HL-60/S4 treated with retinoic acid at 250 ng/mL for 4 days and 3 days (cell line): ENCODE measurements around the gene NHLRC2.
"Not testable (repeated sequence)": the region's sequence is repeated elsewhere in the genome, so short reads cannot be mapped to it uniquely, and the experiment has no call there.

ENCODE experiments used
- in situ Hi-C: fragments of 300-500 bp; cut with MboI; formaldehyde crosslinking; loops from 2 replicates; pipeline ENCODE4 v1.7.0; 2022; ENCODE audit warnings: low sequenced_read_pairs

The NHLRC2 gene, protein sequence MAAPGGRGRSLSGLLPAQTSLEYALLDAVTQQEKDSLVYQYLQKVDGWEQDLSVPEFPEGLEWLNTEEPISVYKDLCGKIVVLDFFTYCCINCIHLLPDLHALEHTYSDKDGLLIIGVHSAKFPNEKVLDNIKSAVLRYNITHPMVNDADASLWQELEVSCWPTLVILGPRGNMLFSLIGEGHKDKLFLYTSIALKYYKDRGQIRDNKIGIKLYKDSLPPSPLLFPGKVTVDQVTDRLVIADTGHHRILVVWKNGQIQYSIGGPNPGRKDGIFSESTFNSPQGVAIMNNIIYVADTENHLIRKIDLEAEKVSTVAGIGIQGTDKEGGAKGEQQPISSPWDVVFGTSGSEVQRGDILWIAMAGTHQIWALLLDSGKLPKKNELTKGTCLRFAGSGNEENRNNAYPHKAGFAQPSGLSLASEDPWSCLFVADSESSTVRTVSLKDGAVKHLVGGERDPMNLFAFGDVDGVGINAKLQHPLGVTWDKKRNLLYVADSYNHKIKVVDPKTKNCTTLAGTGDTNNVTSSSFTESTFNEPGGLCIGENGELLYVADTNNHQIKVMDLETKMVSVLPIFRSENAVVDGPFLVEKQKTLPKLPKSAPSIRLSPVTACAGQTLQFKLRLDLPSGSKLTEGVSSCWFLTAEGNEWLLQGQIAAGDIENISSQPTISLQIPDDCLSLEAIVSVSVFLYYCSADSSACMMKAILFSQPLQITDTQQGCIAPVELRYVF

DNA sequence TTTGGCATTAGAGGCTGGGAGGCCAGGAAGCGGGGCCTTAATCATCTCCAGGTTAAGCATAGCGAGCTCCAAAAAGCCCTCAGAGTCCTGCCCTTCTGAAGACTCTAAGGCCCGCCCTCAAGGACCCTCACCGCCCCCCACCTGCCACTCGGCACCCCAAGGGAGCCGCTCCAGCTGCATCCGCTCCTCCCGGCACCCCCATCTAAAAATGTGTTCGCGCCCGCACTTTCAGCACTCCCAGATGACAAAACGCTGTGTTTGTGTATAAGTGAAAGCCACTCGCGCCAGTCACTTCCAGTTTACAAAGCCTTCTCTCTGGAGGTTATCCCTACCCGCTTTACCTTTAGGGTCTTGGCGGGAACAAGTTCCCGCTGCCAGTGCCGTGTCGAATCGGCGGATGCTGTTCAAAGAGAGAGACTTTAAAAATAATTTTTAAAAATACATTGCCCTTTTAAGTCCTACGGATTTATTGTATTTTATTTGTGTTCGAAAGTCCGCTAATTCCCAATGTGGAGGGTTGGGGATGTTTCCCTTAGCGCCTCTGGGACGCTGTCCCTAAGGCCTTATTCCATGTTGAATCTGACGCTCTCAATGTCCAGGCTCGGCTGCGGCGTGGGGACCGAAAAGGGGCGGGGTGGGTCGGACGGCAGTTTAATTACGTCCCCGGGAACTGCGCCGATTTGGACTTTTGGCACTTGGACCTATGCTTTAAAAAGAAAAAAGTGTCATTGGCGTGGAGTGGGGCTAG lies at the start of gene NHLRC2, which contains the start of gene DCLRE1A:
Gene NHLRC2 (plus strand): TSS at position 649 of the 748 bp plus-strand sequence. CDS start 212 bp downstream, outside the sequence.
Gene DCLRE1A (minus strand): TSS at position 70 of the 748 bp plus-strand sequence. CDS start 900 bp downstream, outside the sequence.
- in situ Hi-C loops: no loop called here

DNA sequence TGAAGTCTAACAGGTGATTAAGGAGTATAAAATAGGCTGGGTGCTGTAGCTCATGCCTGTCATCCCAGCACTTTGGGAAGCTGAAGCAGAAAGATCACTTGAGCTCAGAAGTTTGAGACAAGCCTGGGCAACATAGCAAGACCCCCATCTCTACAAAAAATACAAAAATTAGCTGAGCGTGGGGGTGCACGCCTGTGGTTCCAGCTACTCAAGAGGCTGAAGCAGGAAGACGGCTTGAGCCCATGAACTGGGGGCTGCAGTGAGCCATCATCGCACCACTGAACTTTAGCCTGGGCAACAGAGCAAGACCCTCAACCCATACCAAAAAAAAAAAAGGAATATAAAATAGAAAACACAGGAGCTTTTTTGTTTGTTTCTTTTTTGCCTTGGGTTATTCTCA lies 48.0 kb upstream of the NHLRC2 start:
- in situ Hi-C loops: no loop called here

DNA sequence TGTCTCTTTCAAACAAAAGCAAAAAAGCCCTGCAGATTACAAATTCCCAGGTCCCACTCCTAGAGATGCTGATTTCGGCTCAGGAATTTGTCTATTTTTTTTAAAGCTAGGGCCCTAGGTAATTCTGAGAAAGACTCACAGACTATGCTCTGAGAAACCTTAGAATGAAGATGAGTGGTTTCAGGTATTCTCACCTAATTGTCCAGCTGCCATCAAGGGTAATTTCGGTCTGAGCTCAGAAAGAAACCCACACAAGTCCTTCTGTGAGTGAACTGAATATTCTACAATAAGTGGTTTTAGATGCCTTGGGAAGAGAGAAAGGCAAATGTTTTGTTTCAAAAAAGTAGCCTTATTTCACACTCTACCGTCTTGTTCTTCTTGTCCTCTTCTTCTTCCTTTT lies 46.3 kb upstream of the NHLRC2 start:
- in situ Hi-C loops: no loop called here

DNA sequence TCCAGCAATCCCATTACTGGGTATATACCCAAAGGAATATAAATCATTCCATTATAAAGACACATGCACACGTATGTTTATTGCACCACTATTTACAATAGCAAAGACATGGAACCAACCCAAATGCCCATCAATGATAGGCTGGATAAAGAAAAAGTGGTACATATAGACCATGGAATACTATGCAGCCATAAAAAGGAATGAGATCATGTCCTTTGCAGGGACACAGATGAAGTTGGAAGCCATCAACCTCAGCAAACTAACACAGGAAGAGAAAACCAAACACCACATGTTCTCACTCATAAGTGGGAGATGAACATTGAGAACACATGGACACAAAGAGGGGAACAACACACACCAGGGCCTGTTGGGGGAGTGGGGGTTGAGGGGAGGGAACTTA lies 39.8 kb upstream of the NHLRC2 start:
- in situ Hi-C loops: not testable (repeated sequence)

DNA sequence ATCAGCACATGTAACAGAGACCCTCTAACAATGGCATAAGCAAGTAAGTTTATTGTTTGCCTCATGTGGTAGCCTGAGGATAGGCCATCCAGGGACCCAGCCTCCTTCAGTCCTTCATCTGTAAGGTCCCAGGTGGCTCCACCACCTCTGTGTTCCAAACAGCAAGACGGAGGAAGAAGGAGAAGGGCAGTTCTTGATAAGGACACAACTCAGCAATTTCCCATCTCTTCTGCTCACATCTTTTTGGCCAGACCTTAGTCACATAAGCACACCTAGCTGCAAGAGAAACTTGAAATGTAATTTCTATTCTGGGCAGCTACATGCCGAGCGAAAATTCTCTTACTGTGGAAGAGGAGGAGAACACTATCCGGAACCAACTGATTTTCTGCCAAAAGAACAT lies 34.5 kb upstream of the NHLRC2 start:
- in situ Hi-C loops: no loop called here

DNA sequence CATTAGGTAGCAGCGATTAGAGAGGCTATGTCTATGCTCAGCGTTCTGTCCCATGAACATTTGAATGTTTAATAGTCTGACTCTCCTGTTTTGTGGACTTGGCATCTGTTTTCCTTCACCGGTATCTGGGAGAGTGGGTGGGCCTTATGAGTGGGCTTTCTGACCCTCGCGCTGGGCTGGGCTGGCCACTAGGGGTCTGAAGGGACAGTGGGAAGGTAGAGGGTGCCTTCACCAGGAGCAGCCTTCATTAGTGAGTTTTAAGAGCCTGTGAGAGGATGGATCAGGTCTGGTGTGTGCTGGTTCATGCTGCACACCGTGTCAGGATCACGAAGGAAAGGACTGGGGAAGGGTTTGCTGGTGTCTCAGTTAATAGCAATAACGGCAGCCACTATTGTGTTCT lies 34.0 kb upstream of the NHLRC2 start:
- in situ Hi-C loops: no loop called here

DNA sequence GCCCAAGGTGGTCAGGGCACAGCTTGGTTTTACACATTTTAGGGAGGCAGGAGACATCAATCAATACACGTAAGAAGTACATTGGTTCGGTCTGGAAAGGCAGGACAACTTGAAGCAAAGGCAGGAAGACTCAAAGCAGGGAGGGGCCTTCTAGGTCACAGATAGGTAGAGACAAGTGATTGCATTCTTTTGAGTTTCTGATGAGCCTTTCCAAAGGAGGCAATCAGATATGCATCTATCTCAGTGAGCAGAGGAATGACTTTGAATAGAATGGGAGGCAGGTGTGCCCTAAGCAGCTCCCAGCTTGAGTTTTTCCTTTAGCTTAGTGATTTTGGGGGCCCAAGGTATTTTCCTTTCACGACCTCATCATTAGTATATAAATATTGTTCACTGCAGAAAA lies 33.2 kb upstream of the NHLRC2 start:
- in situ Hi-C loops: not testable (repeated sequence)

DNA sequence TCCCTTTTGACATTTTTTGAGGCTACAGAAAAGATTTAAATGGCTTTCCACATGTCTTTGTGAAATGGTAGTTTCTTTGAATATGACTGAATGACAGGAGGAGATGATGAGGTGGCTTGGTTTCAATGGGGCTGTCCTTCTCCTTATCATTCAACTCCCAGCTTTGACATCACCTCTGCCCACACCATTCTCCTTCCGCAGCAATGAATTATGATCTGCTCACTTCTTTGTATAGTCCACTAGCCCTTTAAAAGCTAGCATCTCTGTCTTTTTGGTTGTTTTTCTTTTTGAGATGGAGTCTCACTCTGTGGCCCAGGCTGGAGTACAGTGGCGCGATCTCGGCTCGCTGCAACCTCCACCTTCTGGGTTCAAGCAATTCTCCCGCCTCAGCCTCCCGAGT lies 32.3 kb upstream of the NHLRC2 start:
- in situ Hi-C loops: no loop called here

DNA sequence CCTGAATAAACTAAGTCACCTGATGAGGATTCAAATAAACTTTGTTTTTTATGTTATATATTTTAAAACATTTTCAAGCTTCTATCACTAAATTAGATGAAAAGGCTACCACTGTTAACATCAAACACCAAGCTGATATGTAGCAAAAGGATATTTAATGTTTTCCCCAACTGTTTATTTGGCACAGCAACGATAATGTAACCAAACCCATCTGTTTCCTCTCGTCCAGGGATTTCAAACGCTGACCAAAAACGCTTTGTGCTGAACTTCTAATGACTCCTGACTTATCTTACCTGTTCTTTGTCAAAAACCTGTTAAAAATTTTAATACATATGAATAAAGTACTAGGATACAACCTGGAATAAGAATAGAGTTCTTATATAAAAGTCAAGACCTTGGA lies 31.1 kb upstream of the NHLRC2 start:
- in situ Hi-C loops: no loop called here

DNA sequence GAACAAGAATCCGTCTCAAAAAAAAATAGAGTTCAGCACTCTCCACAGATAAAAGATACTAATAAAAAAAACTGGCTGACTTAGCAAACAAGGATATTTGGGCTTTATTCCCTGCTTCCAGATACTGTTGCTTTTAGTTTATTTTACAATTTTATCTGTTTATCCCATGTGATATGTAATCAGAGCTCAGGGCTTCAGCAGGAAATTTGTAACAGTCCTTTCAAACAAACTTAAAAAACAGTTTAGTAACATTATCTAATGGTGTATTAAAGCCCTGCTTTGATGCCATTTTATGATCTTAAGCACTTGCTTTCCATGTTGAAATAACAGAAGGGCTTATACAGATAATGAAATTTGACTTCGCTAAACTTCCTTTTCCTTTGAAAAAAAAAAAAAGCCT lies 28.7 kb upstream of the NHLRC2 start:
- in situ Hi-C loops: no loop called here

DNA sequence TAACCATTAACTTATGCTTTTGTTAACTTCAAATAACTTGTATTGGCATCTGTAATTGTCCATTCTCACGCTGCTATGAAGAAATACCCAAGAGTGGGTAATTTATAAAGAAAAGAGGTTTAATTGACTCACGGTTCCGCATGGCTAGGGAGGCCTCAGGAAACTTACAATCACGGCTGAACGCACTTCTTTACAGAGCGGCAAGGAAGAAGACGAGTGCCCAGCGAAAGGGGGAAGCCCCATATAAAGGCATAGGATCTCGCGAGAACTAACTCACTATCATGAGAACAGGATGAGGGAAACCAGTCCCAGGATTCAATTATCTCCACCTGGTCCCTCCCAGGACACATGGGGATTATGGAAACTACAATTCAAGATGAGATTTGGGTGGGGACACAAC lies 25.9 kb upstream of the NHLRC2 start:
- in situ Hi-C loops: not testable (repeated sequence)

DNA sequence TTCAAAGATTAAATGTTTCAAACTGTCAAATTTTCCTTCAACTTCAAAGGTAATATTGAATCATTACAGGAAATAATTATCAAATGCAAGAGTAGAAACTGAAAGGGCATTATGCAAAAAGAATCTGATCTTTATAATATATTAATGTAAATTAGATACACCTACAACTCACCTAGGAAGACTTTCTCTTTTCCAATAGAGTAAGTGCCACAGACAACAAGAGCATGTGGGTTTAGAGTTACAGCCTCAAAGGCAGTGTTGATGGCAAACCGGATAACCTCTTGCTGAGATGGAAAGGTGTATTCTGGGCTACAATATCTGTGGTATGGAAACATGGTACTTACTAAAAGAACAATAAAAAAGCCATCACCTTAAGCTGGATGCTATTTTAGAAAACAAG lies 12.3 kb upstream of the NHLRC2 start:
- in situ Hi-C loops: no loop called here

DNA sequence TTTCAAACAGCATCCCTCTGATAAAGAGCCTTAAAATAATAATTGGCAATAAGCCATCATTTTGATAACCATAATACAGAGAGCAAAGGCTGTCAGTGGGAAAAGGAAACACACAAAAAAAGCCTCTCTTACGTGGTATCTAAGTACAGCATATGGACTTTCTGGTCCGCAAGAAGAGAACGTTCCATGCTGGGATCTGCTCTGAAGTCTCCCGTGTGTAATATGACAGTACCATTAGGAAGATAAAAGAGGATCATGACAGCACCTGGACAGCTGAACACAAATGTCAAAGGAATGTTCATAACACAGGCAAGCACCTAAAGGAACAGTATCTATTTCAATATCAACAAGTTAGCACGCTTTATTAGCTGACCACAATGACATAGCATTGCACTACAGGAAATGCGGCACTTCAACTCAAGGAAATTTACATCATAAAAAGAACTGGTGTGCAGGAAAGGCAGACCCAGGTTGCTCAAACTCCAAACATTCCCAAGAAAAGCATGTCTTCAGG lies 10.4 kb upstream of the NHLRC2 start:
- in situ Hi-C loops: no loop called here

DNA sequence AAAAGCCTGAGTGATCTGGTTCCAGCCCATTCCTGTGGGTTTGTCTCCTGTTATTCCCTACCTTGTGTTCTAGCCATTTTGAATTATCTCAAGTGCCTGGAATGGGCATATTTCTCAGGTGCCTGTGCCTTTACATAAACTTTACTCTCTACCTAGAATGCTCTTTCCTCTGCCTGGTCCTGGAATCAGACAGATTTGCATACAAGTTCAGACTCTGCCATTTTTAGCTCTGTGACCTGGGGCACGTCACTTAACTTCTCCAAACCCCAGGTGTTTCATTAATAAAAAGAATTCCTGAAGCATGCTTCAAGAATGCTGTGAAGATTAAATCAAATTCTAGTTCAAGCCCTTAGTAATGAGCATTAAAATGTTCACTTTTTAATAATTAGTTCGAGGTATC lies 8.4 kb upstream of the NHLRC2 start:
- in situ Hi-C loops: no loop called here

DNA sequence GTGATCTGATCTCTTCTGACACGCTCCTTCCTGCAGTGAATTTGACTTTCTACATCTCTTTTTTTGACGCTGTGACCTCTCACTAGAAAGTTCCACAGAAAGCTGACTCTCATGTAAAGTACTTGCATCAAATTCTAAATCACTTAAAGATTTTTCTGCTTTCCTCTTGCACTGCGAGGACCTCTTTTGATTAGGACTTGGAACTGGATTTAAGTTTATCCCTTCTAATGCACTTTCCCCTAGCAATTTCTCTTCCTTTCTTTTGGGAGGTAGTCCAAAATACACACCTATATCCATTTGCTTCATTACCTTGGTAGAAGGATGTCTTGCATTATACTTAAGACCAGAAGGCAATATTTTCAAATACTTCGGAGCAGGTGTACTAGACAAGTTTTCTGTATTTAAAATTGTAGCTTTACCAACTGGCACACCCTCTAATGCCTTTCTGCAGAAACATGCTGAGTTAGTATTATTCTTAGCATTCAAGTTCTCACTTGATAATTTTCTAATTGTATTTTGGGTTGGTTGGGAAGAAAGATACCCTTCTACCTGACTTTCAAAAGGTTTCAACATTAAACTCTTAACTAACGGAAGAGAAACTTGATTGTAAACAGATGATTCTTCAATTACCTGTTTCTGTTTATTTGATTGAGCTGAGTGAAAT lies 5.2 kb upstream of the NHLRC2 start:
- in situ Hi-C loops: no loop called here

DNA sequence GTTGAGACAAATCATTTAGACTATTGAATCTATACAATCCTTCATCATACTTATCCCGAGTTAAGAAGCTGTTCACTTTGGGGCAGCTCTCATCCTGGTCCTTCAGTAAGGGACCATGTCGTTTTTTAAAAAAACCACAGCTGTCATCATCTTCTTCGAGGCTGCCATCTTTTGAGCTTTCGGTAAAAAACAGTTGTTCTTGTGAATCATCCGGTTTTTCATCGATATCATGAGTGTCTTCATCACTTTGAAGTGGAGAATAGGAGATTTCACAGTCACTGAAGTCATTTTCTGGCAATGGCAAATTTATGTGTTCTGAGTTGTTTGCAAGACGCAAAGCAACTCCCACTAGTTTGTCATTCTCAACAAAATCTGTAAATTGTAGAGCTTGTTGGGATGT lies 4.5 kb upstream of the NHLRC2 start:
- in situ Hi-C loops: no loop called here

DNA sequence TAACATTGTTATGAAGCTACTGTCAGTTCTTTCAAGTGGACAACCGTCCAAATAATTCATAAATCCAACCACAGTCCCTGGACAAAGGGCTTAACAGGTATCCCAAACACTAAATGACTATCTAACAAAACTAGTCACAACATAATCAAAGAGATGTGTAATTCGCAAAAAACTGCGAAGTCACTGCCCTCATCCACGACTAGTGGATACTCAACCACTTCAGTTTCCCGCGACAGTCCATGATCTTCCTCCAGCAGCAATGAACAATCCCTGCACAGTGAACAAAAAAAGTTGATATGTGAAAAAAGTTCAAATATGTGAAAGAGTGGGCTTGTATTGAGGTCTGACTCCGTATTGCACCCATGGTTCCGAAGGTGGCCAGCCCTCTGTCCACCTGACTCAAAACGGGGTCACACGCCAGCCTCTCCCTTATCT lies 866 bp upstream of the NHLRC2 start:
- in situ Hi-C loops: no loop called here

DNA sequence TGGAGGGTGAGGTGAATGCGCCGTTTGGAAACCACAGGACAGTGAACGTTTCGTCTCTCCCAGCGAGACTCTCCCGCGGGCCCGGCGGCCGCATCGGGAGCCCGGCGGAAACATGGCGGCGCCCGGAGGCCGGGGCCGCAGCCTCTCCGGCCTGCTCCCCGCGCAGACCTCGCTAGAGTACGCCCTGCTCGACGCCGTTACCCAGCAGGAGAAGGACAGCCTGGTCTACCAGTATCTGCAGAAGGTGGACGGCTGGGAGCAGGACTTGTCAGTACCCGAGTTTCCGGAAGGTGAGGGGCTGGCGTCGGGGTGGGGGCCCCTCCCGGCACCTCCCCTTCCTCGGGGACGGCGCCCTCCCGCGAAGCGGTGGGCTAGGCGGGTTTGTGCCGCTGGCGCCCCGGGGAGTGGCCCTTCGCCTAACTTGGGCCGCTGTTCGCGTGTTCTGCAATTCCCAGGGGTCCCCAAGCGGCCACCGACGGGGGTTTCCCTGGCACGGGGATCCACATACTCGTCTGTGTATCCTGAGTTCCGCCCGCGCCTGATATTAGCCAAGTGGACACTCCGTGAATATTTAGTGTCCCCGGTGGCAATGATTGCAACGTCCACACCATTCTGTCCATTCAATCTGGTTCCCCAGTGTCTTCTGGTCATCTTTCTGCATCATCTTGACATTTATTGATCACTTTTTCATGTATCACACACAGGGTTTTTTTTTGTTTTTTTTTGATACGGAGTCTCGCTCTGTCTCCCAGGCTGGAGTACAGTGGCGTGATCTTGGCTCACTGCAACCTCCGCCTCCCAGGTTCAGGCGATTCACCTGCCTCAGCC lies 514 bp downstream of the NHLRC2 start:
- in situ Hi-C loops: no loop called here

DNA sequence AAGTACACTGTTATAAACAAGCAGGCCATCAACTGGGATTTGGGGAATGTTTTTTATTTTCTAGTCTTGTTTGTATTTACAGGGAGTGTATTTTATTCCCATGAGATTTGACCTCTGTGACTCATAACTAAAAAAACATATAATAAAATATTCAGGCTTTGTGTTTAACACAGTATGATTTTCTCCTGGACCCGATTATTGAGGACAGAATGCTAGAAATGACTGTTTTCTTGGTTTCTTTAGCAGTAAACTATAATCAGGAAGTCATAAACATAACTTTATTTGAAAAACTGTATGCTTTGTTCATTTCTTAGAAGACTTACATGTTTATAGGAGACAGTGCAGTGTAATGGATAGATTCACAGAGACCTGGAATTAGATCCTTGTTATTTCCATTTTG lies 2.1 kb downstream of the NHLRC2 start:
- in situ Hi-C loops: no loop called here

DNA sequence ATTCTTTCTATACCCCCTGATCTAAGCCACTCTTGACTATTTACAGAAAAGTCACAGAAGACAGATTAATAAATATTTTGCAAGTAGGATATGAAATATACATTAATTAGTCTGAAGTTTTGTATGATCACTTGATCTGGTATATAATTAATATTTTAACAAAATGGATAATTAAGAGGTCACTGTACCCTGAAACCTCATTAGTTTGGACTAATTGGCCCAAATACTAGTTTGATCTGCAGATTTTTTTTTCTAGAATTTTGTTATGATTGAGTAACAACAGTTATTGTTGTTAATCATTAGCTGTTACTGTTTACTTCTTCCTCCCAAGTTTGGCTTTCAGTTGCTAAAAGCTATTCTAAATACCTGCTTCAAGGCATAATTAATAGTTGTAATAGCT lies 2.7 kb downstream of the NHLRC2 start:
- in situ Hi-C loops: no loop called here
